ENCODE measurements around the gene ZNF670.

The ZNF670 gene

DNA sequence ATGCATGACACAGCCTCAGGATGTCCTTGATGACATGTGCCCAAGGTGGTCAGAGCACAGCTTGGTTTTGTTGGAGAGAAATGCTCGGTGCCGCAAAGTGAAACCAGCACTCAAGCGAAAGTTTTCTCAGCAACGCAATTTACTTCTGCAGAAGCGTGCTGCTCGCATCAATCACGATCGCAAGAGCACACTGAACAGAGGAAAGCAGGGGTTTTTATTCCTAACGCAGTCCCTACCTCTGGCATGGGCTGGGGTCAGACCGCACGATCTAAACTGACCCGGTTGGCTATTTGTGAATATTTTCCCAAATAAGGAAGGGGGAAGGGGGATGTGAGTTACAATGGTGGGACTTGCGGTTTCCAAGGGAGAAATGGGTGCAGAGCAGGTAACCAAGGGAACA, 26.4 kb upstream of the ZNF670 start:
- Histone ChIP-seq H3K4me3 (ENCODE audit: low read depth, low read length) (no peak overlapping the region), H3K9me3 (peaks cover 12% of the 10 kb centered on the region; the same call in 1 of the 2 replicates), H3K4me1 (no peaks in the 10 kb centered on the region; the same call in 1 of the 2 replicates), H3K36me3 (peaks cover 27% of the 10 kb centered on the region), H3K27me3 (no peaks in the 10 kb centered on the region)
- DNase-seq, result no peak
- TF ChIP-seq, protein P1, sequence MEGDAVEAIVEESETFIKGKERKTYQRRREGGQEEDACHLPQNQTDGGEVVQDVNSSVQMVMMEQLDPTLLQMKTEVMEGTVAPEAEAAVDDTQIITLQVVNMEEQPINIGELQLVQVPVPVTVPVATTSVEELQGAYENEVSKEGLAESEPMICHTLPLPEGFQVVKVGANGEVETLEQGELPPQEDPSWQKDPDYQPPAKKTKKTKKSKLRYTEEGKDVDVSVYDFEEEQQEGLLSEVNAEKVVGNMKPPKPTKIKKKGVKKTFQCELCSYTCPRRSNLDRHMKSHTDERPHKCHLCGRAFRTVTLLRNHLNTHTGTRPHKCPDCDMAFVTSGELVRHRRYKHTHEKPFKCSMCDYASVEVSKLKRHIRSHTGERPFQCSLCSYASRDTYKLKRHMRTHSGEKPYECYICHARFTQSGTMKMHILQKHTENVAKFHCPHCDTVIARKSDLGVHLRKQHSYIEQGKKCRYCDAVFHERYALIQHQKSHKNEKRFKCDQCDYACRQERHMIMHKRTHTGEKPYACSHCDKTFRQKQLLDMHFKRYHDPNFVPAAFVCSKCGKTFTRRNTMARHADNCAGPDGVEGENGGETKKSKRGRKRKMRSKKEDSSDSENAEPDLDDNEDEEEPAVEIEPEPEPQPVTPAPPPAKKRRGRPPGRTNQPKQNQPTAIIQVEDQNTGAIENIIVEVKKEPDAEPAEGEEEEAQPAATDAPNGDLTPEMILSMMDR (IDR thresholded peaks at IDR 0.05; ENCODE audit: low read depth, low read length), result no peak

DNA sequence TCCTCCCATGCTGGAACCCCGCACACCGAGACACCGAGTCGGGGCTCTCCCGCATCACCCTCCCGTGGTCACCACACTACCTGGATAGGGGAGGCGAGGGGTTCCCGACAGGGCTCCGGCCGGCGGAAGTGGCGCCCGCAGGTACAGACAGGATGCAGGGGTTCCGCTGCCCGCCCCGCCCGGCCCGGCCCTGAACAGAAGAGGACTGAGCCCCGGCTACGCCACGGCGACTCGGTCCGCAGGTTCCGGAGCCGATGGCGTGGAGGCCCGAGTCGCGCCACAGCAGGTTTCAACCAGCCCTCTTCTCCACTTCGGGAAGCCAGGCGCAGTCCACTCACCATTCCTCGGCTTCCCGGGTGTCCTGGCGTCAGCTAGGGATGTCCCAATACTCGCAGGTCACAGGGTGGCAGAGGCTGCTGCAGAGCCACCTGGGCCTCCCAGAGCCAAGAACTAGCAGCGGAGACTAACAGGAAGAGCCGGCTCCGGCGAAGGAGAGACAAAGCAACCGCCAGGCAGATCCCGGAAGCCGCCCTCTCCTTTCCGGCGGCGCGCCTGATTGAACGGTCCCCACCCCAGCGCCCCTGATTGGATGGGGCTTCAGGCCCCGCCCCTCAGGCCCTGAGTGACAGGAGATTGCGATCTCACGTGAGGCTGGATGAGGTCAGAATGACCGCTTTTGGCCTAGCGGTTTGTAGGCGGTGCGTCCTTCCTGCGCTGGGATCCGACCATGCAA, 25.4 kb upstream of the ZNF670 start, which contains the start of gene ZNF669:
Gene ZNF669, minus strand, starts transcription at position 498 of the 733 bp plus-strand sequence. Its CDS starts 157 bp downstream, at position 341.
- H3K27me3 ChIP-seq, result no peaks in the 10 kb centered on the region
- H3K9me3 ChIP-seq, result peaks cover 12% of the 10 kb centered on the region; the same call in 1 of the 2 replicates
- TF ChIP-seq, protein P1 (IDR thresholded peaks at IDR 0.05; ENCODE audit: low read depth, low read length), result no peak
- H3K4me1 ChIP-seq, result no peaks in the 10 kb centered on the region; the same call in 1 of the 2 replicates
- peaks cover 36% of the 10 kb centered on the region for H3K36me3 ChIP-seq
- H3K4me3 ChIP-seq (ENCODE audit: low read depth, low read length), result peak within 1 kb of the TSS; percentile 71
- peak; percentile 98 for DNase-seq

DNA sequence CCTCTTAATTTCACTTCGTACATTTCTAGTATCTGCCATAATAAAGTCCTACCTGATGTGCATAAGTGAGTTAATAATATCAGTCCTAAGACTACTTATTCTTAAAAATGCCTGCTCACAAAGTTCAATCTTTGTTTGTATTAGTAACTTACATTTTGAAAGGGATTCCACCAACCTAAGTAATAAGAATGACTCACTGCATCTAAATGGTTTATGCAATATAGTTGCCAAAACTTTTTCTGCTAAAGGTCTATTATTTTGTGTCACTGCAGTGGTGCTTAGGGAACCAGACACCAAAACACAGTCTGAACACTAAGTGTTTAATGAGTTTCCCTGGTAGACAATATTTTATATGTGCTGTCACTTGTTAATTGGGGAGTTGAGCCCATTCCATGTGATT, 23.8 kb upstream of the ZNF670 start:
- DNase-seq, result no peak
- peaks cover 12% of the 10 kb centered on the region; the same call in 1 of the 2 replicates for H3K9me3 ChIP-seq
- no peaks in the 10 kb centered on the region; the same call in 1 of the 2 replicates for H3K4me1 ChIP-seq
- H3K36me3 ChIP-seq, result peaks cover 48% of the 10 kb centered on the region
- no peak overlapping the region for H3K4me3 ChIP-seq (ENCODE audit: low read depth, low read length)
- TF ChIP-seq, protein P1 (IDR thresholded peaks at IDR 0.05; ENCODE audit: low read depth, low read length), result no peak
- H3K27me3 ChIP-seq, result no peaks in the 10 kb centered on the region

DNA sequence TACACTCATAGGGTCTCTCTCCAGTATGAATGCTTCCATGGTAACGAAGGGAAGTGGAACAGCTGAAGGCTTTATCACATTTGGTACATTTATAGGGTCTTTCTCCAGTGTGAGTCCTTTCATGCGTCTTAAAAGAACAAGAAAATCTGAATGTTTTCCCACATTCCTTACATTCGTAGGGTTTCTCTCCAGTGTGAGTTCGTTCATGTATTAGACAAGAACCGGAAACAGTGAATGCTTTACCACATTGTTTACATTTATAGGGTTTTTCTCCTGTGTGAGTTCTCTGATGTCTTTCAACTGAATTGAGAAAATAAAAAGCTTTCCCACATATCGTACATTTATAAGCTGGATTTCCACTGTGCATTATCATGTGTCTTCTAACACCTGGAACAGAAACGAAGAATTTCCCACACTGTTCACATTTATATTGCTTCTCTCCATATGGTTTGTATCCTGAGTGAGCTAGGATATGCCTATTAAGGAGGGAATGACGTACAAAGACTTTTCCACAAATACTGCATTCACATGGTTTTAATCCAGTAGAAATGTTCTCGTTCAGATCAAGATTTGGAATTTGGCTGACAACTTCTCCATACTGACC, 22.2 kb upstream of the ZNF670 start:
- H3K9me3 ChIP-seq, result peaks cover 12% of the 10 kb centered on the region; the same call in 1 of the 2 replicates
- H3K36me3 ChIP-seq, result peaks cover 55% of the 10 kb centered on the region
- no peak overlapping the region for H3K4me3 ChIP-seq (ENCODE audit: low read depth, low read length)
- H3K27me3 ChIP-seq, result no peaks in the 10 kb centered on the region
- no peak for DNase-seq
- TF ChIP-seq, protein P1 (IDR thresholded peaks at IDR 0.05; ENCODE audit: low read depth, low read length), result no peak
- no peaks in the 10 kb centered on the region; the same call in 1 of the 2 replicates for H3K4me1 ChIP-seq

DNA sequence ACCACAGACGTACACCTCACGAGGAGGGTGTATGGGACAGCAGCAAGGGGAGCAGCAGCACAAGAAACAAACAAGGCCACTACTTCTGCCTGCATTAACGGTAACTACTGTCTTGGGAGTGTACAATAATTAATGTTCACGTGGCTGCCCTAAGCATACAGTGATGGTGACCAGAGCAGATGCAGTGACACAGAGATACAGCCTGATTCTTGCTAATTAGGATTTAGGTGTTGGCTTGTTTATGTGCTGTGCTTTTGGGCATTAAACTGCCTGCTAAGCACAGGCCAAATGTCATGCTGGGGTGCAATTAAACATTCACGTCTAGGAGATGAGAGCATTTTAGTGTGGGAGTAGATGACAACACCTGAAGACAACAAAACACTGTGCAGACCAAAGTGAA, 18.3 kb upstream of the ZNF670 start:
- Histone ChIP-seq H3K36me3 (peaks cover 48% of the 10 kb centered on the region), H3K27me3 (no peaks in the 10 kb centered on the region)
- TF ChIP-seq, protein P1 (IDR thresholded peaks at IDR 0.05; ENCODE audit: low read depth, low read length), result no peak

DNA sequence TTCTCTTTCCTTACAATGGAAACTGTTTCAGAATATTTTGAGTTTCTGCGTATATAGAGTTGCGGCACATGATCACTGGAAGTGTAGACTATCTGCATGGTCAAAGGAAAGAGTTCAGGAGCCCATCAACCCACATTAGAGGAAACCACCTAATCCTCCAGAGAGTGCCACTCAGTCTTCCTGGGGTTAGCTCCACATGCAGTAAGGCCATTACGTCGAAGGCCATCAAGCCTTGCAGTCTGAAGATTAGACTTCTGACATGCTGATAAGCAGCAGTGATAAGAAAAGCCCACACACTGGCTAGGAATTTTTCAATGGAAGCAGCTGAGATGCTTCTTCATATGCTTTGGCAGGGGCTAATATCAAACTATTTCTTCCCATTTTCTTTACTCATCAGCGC, 17.9 kb upstream of the ZNF670 start:
- H3K36me3 ChIP-seq, result peaks cover 44% of the 10 kb centered on the region
- H3K4me1 ChIP-seq, result no peaks in the 10 kb centered on the region
- H3K9me3 ChIP-seq, result peaks cover 6% of the 10 kb centered on the region; the same call in 1 of the 2 replicates
- H3K4me3 ChIP-seq (ENCODE audit: low read depth, low read length), result no peak overlapping the region
- DNase-seq, result no peak
- no peaks in the 10 kb centered on the region for H3K27me3 ChIP-seq
- TF ChIP-seq, protein P1 (IDR thresholded peaks at IDR 0.05; ENCODE audit: low read depth, low read length), result no peak

More for the DNA sequence above, 18.3 kb upstream of the ZNF670 start:
- no peaks in the 10 kb centered on the region for H3K4me1 ChIP-seq
- no peak overlapping the region for H3K4me3 ChIP-seq (ENCODE audit: low read depth, low read length)
- H3K9me3 ChIP-seq, result peaks cover 6% of the 10 kb centered on the region; the same call in 1 of the 2 replicates
- no peak for DNase-seq

Data from BE2C (cell line).